Measurements from ENCODE around the gene CPA1.

GRCh38 chr7:130418306-130418705, 38.0 kb downstream of the CPA1 start:
- no peak for TF ChIP-seq ZNF512 (CRISPR knock-in tag; IDR thresholded peaks at IDR 0.05)
- no peak for TF ChIP-seq ZNF331 (CRISPR knock-in tag; IDR thresholded peaks at IDR 0.05)
- TF ChIP-seq TBL1XR1 (IDR thresholded peaks at IDR 0.05; ENCODE audit: borderline replicate concordance, low read length, partially characterized antibody), result no peak
- no peak for TF ChIP-seq RXRA (CRISPR knock-in tag; IDR thresholded peaks at IDR 0.05)
- no peak for TF ChIP-seq YY1 (IDR thresholded peaks at IDR 0.05; ENCODE audit: insufficient read depth, insufficient replicate concordance, low read depth, low read length)
- no peak for TF ChIP-seq POLR2A (IDR thresholded peaks at IDR 0.05; ENCODE audit: insufficient read depth in 1 of 2, low read depth in 2 of 2, low read length in 2 of 2)
- no peak for TF ChIP-seq ZNF274 (CRISPR knock-in tag; IDR thresholded peaks at IDR 0.05)
- no peak for TF ChIP-seq CTCF (CRISPR knock-in tag; IDR thresholded peaks at IDR 0.05)
- TF ChIP-seq JUND (CRISPR knock-in tag; IDR thresholded peaks at IDR 0.05), result no peak
- TF ChIP-seq NCOR1 (IDR thresholded peaks at IDR 0.05; ENCODE audit: borderline replicate concordance, low read length), result no peak
- no peak for TF ChIP-seq USF2 (IDR thresholded peaks at IDR 0.05; ENCODE audit: low read depth, low read length)
- TF ChIP-seq USF2 (CRISPR knock-in tag; IDR thresholded peaks at IDR 0.05; ENCODE audit: borderline replicate concordance), result no peak
- no peak for TF ChIP-seq MAZ (IDR thresholded peaks at IDR 0.05; ENCODE audit: borderline replicate concordance, low read depth, low read length)
- no peak for TF ChIP-seq MAZ (CRISPR knock-in tag; IDR thresholded peaks at IDR 0.05; ENCODE audit: low read depth)
- TF ChIP-seq ARNT (IDR thresholded peaks at IDR 0.05), result no peak
